Fibroblast of skin of abdomen (primary cell): ENCODE results near the gene KHDRBS2.

Experiments used
- DNase-seq: peaks from one replicate; pipeline ENCODE4 v3.0.0-alpha.2; 2013

KHDRBS2 gene

GRCh38 chr6:62174548-62174947 is 111.5 kb downstream of the KHDRBS2 start:
- no peak for DNase-seq

- DNase-seq: no peak
Observed at GRCh38 chr6:62167736-62168135, 118.3 kb downstream of the KHDRBS2 start.

- no peak for DNase-seq
Observed at GRCh38 chr6:62162858-62163257, 123.2 kb downstream of the KHDRBS2 start.

GRCh38 chr6:62152796-62153195 is 133.2 kb downstream of the KHDRBS2 start:
- DNase-seq: no peak

GRCh38 chr6:62150048-62150663 is 135.9 kb downstream of the KHDRBS2 start:
- DNase-seq: no peak

- DNase-seq: no peak
Observed at GRCh38 chr6:62146954-62147853, 138.8 kb downstream of the KHDRBS2 start.

GRCh38 chr6:62129127-62129526 is 156.9 kb downstream of the KHDRBS2 start:
- no peak for DNase-seq

- DNase-seq: no peak
Observed at GRCh38 chr6:62119401-62119800, 166.6 kb downstream of the KHDRBS2 start.

GRCh38 chr6:62103186-62103859 is 182.7 kb downstream of the KHDRBS2 start:
- DNase-seq: no peak

GRCh38 chr6:62102387-62102786 is 183.6 kb downstream of the KHDRBS2 start:
- DNase-seq: no peak

- no peak for DNase-seq
Observed at GRCh38 chr6:62090442-62091229, 195.4 kb downstream of the KHDRBS2 start.

- no peak for DNase-seq
Observed at GRCh38 chr6:62089781-62090180, 196.2 kb downstream of the KHDRBS2 start.

- no peak for DNase-seq
Observed at GRCh38 chr6:62086047-62086446, 200.0 kb downstream of the KHDRBS2 start.

GRCh38 chr6:62075869-62076268 is 210.2 kb downstream of the KHDRBS2 start:
- DNase-seq: no peak

GRCh38 chr6:62059901-62060300 is 226.1 kb downstream of the KHDRBS2 start:
- no peak for DNase-seq

GRCh38 chr6:62057300-62057699 is 228.7 kb downstream of the KHDRBS2 start:
- DNase-seq: no peak

- DNase-seq: no peak
Observed at GRCh38 chr6:62045502-62045901, 240.5 kb downstream of the KHDRBS2 start.

GRCh38 chr6:62043084-62043483 is 242.9 kb downstream of the KHDRBS2 start:
- DNase-seq: no peak

GRCh38 chr6:62042429-62042828 is 243.6 kb downstream of the KHDRBS2 start:
- no peak for DNase-seq

- DNase-seq: no peak
Observed at GRCh38 chr6:62039605-62040004, 246.4 kb downstream of the KHDRBS2 start.

GRCh38 chr6:62037445-62037844 is 248.6 kb downstream of the KHDRBS2 start:
- no peak for DNase-seq

- no peak for DNase-seq
Observed at GRCh38 chr6:62035952-62036351, 250.1 kb downstream of the KHDRBS2 start.

- no peak for DNase-seq
Observed at GRCh38 chr6:62013719-62014118, 272.3 kb downstream of the KHDRBS2 start.
